Measurements from ENCODE around the gene ST3GAL4.
"Not testable (repeated sequence)": the region's sequence is repeated elsewhere in the genome, so short reads cannot be mapped to it uniquely, and the experiment has no call there.

The ST3GAL4 gene

DNA sequence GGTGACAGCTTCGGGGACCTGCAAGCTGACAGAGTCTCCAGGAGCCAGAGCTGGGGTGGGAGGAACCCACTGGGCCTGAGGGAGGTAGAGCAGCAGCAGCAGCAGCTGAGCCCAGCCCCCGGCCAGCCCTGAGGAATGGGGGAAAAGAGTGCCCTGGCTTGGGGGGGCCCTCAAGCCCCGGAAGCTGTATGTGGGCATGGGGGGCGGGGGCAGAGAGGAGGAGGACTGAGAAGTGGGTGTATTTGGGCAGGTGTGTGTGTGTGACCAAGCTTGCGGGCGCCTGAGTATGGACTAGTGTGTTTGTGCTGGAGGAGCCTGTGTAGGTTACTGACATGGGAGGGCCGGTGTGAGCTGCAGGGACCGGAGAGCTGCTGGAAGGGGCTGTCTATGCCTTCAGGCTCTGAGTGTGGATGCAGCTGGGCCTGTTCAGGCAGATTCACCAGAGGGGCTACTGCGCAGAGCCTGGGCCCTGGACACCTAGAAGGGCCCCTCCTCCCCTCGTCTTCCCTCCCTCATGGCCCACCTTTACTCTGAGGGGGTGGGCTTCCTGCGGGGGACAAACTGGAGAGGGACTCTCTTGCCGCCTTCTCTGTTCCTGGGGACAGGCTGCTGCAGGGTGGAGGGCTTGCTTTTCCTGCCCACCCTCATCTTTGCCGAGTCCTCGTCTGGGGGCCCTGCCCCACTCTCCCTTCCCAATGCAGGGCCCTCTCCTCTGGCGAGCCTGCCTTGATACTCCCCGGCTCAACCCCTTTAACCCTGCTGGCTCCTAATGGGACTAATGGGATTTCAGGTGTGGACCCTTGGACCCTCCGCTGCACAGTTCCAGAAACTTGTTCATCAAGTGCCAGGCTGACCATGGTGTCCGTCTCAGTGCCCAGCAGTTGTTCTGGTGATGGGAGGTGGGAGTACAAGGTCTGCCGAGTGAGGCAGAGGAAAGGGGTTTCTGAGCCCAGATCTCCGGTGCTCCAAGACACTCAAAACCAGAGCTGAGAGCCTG is 28.2 kb downstream of the ST3GAL4 start:
- H3K4me3 ChIP-seq (ENCODE audit: low read depth, low read length), result no peak overlapping the region
- TF ChIP-seq, protein P1, sequence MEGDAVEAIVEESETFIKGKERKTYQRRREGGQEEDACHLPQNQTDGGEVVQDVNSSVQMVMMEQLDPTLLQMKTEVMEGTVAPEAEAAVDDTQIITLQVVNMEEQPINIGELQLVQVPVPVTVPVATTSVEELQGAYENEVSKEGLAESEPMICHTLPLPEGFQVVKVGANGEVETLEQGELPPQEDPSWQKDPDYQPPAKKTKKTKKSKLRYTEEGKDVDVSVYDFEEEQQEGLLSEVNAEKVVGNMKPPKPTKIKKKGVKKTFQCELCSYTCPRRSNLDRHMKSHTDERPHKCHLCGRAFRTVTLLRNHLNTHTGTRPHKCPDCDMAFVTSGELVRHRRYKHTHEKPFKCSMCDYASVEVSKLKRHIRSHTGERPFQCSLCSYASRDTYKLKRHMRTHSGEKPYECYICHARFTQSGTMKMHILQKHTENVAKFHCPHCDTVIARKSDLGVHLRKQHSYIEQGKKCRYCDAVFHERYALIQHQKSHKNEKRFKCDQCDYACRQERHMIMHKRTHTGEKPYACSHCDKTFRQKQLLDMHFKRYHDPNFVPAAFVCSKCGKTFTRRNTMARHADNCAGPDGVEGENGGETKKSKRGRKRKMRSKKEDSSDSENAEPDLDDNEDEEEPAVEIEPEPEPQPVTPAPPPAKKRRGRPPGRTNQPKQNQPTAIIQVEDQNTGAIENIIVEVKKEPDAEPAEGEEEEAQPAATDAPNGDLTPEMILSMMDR (IDR thresholded peaks at IDR 0.05; ENCODE audit: borderline replicate concordance, insufficient read depth, low read depth, low read length), result no peak

DNA sequence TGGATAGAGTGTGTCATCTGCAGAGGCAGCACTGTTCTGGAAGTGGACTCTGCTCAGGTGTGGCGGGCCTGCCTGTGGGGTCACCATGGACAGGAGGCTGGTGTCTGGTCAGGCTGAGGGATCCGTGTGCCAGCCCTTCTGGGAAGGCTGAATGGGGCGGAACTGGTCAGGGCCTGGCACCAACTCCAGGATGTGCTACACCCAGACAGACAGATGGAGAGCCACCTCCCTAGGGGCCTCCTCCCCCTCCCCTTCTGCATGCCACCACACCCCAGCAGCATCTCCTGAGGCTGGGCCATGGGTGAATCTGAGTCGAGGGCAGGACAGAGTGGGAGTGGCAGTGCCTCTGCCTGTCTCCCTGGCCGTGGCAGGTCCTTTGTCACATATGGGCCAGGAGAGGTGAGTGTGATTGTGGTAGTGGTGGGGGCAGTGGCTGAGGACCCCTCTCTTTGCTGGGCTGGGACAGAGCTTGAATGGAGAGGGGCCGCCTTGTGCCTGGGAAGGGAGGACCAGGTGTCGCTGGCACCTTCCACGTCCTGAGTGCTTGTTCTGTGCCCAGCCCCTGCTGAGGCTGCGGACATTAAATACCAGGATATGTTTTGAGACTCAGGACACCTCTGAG is 29.1 kb downstream of the ST3GAL4 start:
- TF ChIP-seq, protein P1 (IDR thresholded peaks at IDR 0.05; ENCODE audit: borderline replicate concordance, insufficient read depth, low read depth, low read length), result no peak

DNA sequence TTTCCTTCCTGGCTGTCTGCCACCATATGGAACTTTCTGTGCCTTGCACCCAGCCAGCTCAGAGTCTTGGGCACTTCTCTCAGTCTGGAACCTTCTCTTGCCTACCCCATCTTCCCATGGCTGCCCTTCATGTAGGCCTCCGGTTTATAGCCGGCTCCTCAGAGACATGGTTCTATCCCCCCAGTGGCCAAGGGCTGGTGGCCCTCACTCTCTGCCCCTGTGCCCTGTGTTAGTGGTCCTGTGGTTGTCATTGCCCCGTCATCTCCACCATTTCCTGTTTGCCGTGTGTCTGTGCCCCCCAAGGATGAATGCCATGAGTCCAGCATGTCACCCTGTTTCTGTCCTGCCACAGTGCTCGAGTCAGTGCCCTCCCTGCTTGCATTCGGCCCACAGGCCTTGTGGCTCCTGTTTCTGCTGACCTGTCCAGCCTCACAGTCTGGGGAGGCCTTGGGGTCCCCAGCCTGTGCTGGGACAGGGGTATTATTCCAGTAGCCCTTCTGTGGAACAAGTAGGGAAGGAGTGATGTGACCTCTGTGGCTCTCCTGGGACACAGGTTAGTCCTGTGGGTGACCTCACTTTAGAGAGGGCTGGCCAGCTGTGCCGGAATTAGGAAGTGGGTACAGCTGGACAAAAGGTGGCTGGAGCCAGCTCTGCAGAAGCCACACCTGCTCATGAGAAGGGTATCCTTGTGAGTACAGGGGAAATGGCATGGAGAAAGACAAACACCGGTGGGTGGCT is 30.7 kb downstream of the ST3GAL4 start:
- TF ChIP-seq, protein P1 (IDR thresholded peaks at IDR 0.05; ENCODE audit: borderline replicate concordance, insufficient read depth, low read depth, low read length), result no peak
- H3K4me3 ChIP-seq (ENCODE audit: low read depth, low read length), result no peak overlapping the region

More for the DNA sequence above, 29.1 kb downstream of the ST3GAL4 start:
- H3K4me3 ChIP-seq (ENCODE audit: low read depth, low read length), result no peak overlapping the region

DNA sequence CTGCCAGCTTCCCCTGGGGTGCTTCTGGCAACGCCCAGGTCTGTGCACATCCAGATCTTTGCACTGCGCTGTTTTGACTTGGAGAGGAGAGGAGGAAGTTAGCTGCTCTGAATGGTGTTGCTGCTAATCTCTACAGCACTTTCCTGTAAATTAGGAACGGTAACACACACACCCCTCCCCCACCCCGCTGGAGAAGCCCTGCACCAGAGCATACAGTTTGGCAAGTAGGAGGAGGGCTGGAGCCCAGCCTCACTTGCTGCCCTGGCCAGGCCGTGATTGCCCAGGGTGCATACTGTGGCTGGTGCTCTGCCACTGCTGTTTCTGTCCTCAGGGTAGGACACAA is 31.2 kb downstream of the ST3GAL4 start:
- H3K4me3 ChIP-seq (ENCODE audit: low read depth, low read length), result not testable (repeated sequence)

DNA sequence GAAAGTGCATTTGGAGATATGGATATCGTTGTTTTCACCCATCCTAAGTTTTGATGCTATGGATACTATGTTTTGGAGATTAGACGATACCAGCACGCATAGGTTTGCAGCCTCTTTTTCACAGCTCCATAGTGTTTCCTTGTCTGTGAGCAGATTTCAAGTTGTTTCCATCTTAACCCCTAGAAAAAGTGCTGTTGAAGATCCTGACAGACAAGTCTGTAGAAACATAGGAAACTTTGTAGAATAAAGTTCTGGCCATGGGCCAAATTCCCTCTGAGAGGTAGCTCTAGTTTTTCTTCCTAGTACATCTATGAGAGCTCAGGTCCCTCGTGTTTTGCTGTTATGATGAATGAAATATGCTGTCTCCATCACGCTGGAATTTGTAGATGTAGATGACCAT is 32.4 kb downstream of the ST3GAL4 start:
- TF ChIP-seq, protein P1 (IDR thresholded peaks at IDR 0.05; ENCODE audit: borderline replicate concordance, insufficient read depth, low read depth, low read length), result no peak
- H3K4me3 ChIP-seq (ENCODE audit: low read depth, low read length), result no peak overlapping the region

DNA sequence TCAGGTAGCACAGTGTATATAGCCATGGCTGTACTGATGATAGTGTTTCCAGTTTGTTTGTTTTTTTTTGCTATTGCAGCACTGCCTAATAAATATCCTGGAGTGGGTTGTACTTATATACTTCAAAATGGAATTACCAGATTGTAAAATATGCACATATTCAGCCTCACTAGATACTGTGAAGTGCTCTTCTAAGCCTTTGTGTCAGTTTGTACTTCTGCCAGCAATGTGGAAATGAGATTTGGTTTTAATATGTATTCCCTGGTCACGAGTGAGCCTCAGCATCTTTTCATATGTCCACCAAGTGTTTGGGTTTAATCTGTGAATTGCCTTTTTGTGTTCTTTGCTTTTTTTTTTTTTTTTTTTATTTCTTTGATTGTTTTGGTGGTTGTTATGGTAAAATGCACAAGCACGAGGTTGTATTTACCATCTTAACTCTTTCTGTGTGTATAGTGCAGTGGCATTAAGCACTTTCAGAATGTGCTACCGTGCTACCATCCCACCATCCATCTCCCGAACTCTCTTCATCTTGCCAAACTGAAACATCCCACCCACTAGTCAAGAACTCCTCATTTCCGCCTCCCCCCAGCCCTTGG is 34.9 kb downstream of the ST3GAL4 start:
- H3K4me3 ChIP-seq (ENCODE audit: low read depth, low read length), result no peak overlapping the region
- TF ChIP-seq, protein P1 (IDR thresholded peaks at IDR 0.05; ENCODE audit: borderline replicate concordance, insufficient read depth, low read depth, low read length), result no peak
